ENCODE measurements around the gene CIAO2B.

CIAO2B gene

GRCh38 chr16:66924527-66925321, 9.5 kb downstream of the CIAO2B start:
- no peaks in the 10 kb centered on the region for H3K27me3 ChIP-seq (ENCODE audit: control insufficient read depth, insufficient read depth, low read length)
- peak overlapping the region; percentile 86 for H2AFZ ChIP-seq
- peak overlapping the region; percentile 65 for H3K4me2 ChIP-seq (ENCODE audit: low read length)
- H3K9ac ChIP-seq, result no peak overlapping the region
- TF ChIP-seq CTCF (IDR thresholded peaks at IDR 0.05), result peak; percentile 34
- no peak overlapping the region for H3K27ac ChIP-seq
- peak overlapping the region; percentile 37 for H3K4me3 ChIP-seq (ENCODE audit: low read depth, low read length)
- H3K36me3 ChIP-seq (ENCODE audit: control insufficient read depth, insufficient read depth, low read length), result no peaks in the 10 kb centered on the region
- no peaks in the 10 kb centered on the region for H3K79me2 ChIP-seq
- H3K9me3 ChIP-seq (ENCODE audit: control insufficient read depth, low read length), result no peaks in the 10 kb centered on the region
- peaks cover 6% of the 10 kb centered on the region for H3K4me1 ChIP-seq

GRCh38 chr16:66923866-66924265, 10.3 kb downstream of the CIAO2B start:
- H3K4me2 ChIP-seq (ENCODE audit: low read length), result no peak overlapping the region
- H3K4me1 ChIP-seq, result peaks cover 6% of the 10 kb centered on the region
- H3K9ac ChIP-seq, result no peak overlapping the region
- H3K4me3 ChIP-seq (ENCODE audit: low read depth, low read length), result no peak overlapping the region
- H3K27me3 ChIP-seq (ENCODE audit: control insufficient read depth, insufficient read depth, low read length), result no peaks in the 10 kb centered on the region
- H2AFZ ChIP-seq, result no peak overlapping the region
- H3K9me3 ChIP-seq (ENCODE audit: control insufficient read depth, low read length), result no peaks in the 10 kb centered on the region
- H3K36me3 ChIP-seq (ENCODE audit: control insufficient read depth, insufficient read depth, low read length), result no peaks in the 10 kb centered on the region
- no peaks in the 10 kb centered on the region for H3K79me2 ChIP-seq
- TF ChIP-seq CTCF (IDR thresholded peaks at IDR 0.05), result no peak
- no peak overlapping the region for H3K27ac ChIP-seq

GRCh38 chr16:66923247-66923731, 10.9 kb downstream of the CIAO2B start:
- H3K36me3 ChIP-seq (ENCODE audit: control insufficient read depth, insufficient read depth, low read length), result no peaks in the 10 kb centered on the region
- H3K9ac ChIP-seq, result no peak overlapping the region
- no peak overlapping the region for H3K4me2 ChIP-seq (ENCODE audit: low read length)
- H2AFZ ChIP-seq, result no peak overlapping the region
- H3K9me3 ChIP-seq (ENCODE audit: control insufficient read depth, low read length), result no peaks in the 10 kb centered on the region
- H3K4me1 ChIP-seq, result peaks cover 6% of the 10 kb centered on the region
- no peak overlapping the region for H3K4me3 ChIP-seq (ENCODE audit: low read depth, low read length)
- TF ChIP-seq CTCF (IDR thresholded peaks at IDR 0.05), result no peak
- H3K79me2 ChIP-seq, result no peaks in the 10 kb centered on the region
- H3K27me3 ChIP-seq (ENCODE audit: control insufficient read depth, insufficient read depth, low read length), result no peaks in the 10 kb centered on the region
- H3K27ac ChIP-seq, result peak overlapping the region; percentile 32

GRCh38 chr16:66921729-66922450, 12.3 kb downstream of the CIAO2B start:
- H3K36me3 ChIP-seq (ENCODE audit: control insufficient read depth, insufficient read depth, low read length), result no peaks in the 10 kb centered on the region
- H2AFZ ChIP-seq, result no peak overlapping the region
- H3K27ac ChIP-seq, result no peak overlapping the region
- H3K9ac ChIP-seq, result no peak overlapping the region
- H3K27me3 ChIP-seq (ENCODE audit: control insufficient read depth, insufficient read depth, low read length), result no peaks in the 10 kb centered on the region
- H3K4me1 ChIP-seq, result peaks cover 6% of the 10 kb centered on the region
- H3K4me2 ChIP-seq (ENCODE audit: low read length), result no peak overlapping the region
- H3K79me2 ChIP-seq, result no peaks in the 10 kb centered on the region
- no peak overlapping the region for H3K4me3 ChIP-seq (ENCODE audit: low read depth, low read length)
- no peaks in the 10 kb centered on the region for H3K9me3 ChIP-seq (ENCODE audit: control insufficient read depth, low read length)
- TF ChIP-seq CTCF (IDR thresholded peaks at IDR 0.05), result no peak
